HCT116 (cell line): Measurements from ENCODE around the gene SH3TC1. TPM values are rescaled to one million over a fixed set of nuclear protein-coding genes. Genes with fewer than 3 reads are reported as not detected.
A peak's percentile ranks its signal among the peaks of the same experiment; 100 is the strongest.

Experiments used
- ATAC-seq: fragments of 200-7000 bp; cut with Tn5 transposase; 2 replicates; pipeline ENCODE4 v1.9.1; 2020; ENCODE audit warnings: mild to moderate bottlenecking, moderate library complexity
- BruUV-seq: library from RNA; stranded (reverse); fragments of 400-500 nt; replicated peaks from 2 replicates; lab custom pipeline; 2021; lab: Mats Ljungman, UMichigan
- CTCF ChIA-PET: fragments of 300-600 bp; sonication (Branson Sonifier 250); formaldehyde crosslinking; loops from one replicate; lab custom pipeline; 2021; ENCODE audit warnings: antibody characterized with exemption; lab: Charles Lee
- POLR2A ChIA-PET: fragments of 300-600, 350-600 bp; sonication (Branson Sonifier 250); formaldehyde crosslinking; loops from one replicate; lab custom pipeline; 2021; ENCODE audit warnings: antibody characterized with exemption; lab: Charles Lee
- RAD21 ChIA-PET, 2 experiments: fragments of 300-600 bp; sonication (Branson Sonifier 250); formaldehyde crosslinking; loops; one replicate each; lab custom pipeline; 2023; ENCODE audit warnings: low total read pairs in 2 of 2; ENCODE audit not compliant: uncharacterized antibody in 2 of 2, unreplicated experiment in 2 of 2, low non-redundant PET in 1 of 2; lab: Charles Lee
- DNase-seq: peaks from one replicate; pipeline ENCODE4 v3.0.0-alpha.2; 2010; ENCODE audit warnings: low read depth, low spot score
- H2AFZ ChIP-seq: fragments of 200-600 bp; shearing (Covaris generic), sonication (generic); 2 replicates; pipeline ENCODE4 v1.6.1; 2017; ENCODE audit warnings: low read depth, mixed run types, mixed read lengths, antibody characterized with exemption, low read length; ENCODE audit not compliant: poor library complexity, severe bottlenecking
- H3K27ac ChIP-seq: 2 replicates; pipeline ENCODE4 v1.5.1; 2012; ENCODE audit warnings: low read depth, low read length
- H3K27me3 ChIP-seq: fragments of 200-600 bp; sonication (generic); 2 replicates; pipeline ENCODE4 v1.6.1; 2016; ENCODE audit warnings: mixed run types, low read length, mixed read lengths; ENCODE audit not compliant: insufficient read depth
- H3K36me3 ChIP-seq, 2 experiments: fragments of 200-500 bp in 1 of 2; fragments of 200-600 bp in 1 of 2; sonication (Bioruptor generic) in 1 of 2; sonication (generic) in 1 of 2; 2 replicates each; pipeline versions ENCODE4 v1.5.1 to v1.6.1; 2014 to 2016; ENCODE audit warnings: low read length in 2 of 2, inconsistent platforms in 1 of 2, mixed read lengths in 1 of 2, mixed run types in 1 of 2; ENCODE audit not compliant: insufficient read depth in 2 of 2, control insufficient read depth in 1 of 2
- H3K4me1 ChIP-seq, 2 experiments: fragments of 200-600 bp in 1 of 2; sonication (generic) in 1 of 2; 2 replicates each; pipeline versions ENCODE4 v1.5.1 to v1.6.1; 2012 to 2017; ENCODE audit warnings: low read length in 2 of 2, inconsistent platforms in 1 of 2, mild to moderate bottlenecking in 1 of 2, mixed read lengths in 1 of 2, mixed run types in 1 of 2, moderate library complexity in 1 of 2; ENCODE audit not compliant: insufficient read depth in 2 of 2, control insufficient read depth in 1 of 2
- H3K4me2 ChIP-seq: fragments of 200-600 bp; sonication (generic); 2 replicates; pipeline ENCODE4 v1.6.1; 2017; ENCODE audit warnings: mixed run types, low read length, mixed read lengths
- H3K4me3 ChIP-seq, 2 experiments: fragments of 200-600 bp in 1 of 2; sonication (generic) in 1 of 2; replicated peaks in 1 of 2; 2 replicates each; pipeline ENCODE4 v1.5.1; 2011 to 2016; ENCODE audit warnings: low read length in 2 of 2, control low read depth in 1 of 2, low read depth in 1 of 2, mild to moderate bottlenecking in 1 of 2, mixed read lengths in 1 of 2, mixed run types in 1 of 2
- H3K79me2 ChIP-seq: fragments of 200-600 bp; sonication (generic); 2 replicates; pipeline ENCODE4 v1.6.1; 2017; ENCODE audit warnings: mild to moderate bottlenecking, mixed run types, low read length, moderate library complexity, mixed read lengths; ENCODE audit not compliant: insufficient read depth
- H3K9ac ChIP-seq: fragments of 200-600 bp; sonication (generic); 2 replicates; pipeline ENCODE4 v1.6.1; 2016; ENCODE audit warnings: low read length, mixed read lengths
- H3K9me2 ChIP-seq: fragments of 200-600 bp; sonication (generic), shearing (Covaris generic); 2 replicates; pipeline ENCODE4 v1.6.1; 2017; ENCODE audit warnings: mixed run types, mild to moderate bottlenecking, moderate library complexity; ENCODE audit not compliant: insufficient read depth
- H3K9me3 ChIP-seq, 2 experiments: fragments of 200-500 bp in 1 of 2; fragments of 200-600 bp in 1 of 2; sonication (Bioruptor generic) in 1 of 2; sonication (generic) in 1 of 2; 2 replicates each; pipeline ENCODE4 v1.6.1; 2014 to 2017; ENCODE audit warnings: low read length in 2 of 2, mixed read lengths in 2 of 2, inconsistent platforms in 1 of 2, low read depth in 1 of 2, mild to moderate bottlenecking in 1 of 2, mixed run types in 1 of 2, moderate library complexity in 1 of 2; ENCODE audit not compliant: control insufficient read depth in 1 of 2, insufficient read depth in 1 of 2
- H4K20me1 ChIP-seq: fragments of 200-600 bp; sonication (generic), shearing (Covaris generic); 2 replicates; pipeline ENCODE4 v1.6.1; 2017; ENCODE audit warnings: mixed run types, mild to moderate bottlenecking, moderate library complexity; ENCODE audit not compliant: insufficient read depth
- RAD21 ChIP-seq: IDR thresholded peaks from 2 replicates; pipeline ENCODE4 v1.6.1; 2012; ENCODE audit warnings: low read depth, mild to moderate bottlenecking
- SIN3A ChIP-seq: IDR thresholded peaks from 2 replicates; pipeline ENCODE4 v1.6.1; 2012; ENCODE audit warnings: low read depth
- SRF ChIP-seq: IDR thresholded peaks from 2 replicates; pipeline ENCODE4 v1.6.1; 2012; ENCODE audit warnings: low read depth
- TCF7L2 ChIP-seq: IDR thresholded peaks from 2 replicates; pipeline ENCODE4 v1.7.0; 2011; ENCODE audit warnings: borderline replicate concordance, inconsistent platforms; ENCODE audit not compliant: insufficient read depth, insufficient read length; ENCODE audit errors: extremely low read depth
- intact Hi-C: fragments of 100-400 bp; cut with micrococcal nuclease; formaldehyde crosslinking; loops from 2 replicates; pipeline ENCODE4 v1.10.0; 2022
- total RNA-seq: library from RNA; stranded (reverse); gene quantifications from one replicate; pipeline ENCODE4 v1.2.1, GENCODE V29; 2021; ENCODE audit not compliant: unreplicated experiment
- TF ChIP-seq, protein P1 (sequence below), 3 experiments: fragments of 200-600 bp in 1 of 3; sonication (generic) in 1 of 3; IDR thresholded peaks in 2 of 3; conservative IDR thresholded peaks in 1 of 3; 2 replicates each; pipeline ENCODE4 v1.5.1; 2012 to 2017; ENCODE audit warnings: low read depth in 2 of 3, low read length in 2 of 3, antibody characterized with exemption in 1 of 3, borderline replicate concordance in 1 of 3, control low read depth in 1 of 3, mild to moderate bottlenecking in 1 of 3, mixed read lengths in 1 of 3, mixed run types in 1 of 3, moderate library complexity in 1 of 3; ENCODE audit not compliant: insufficient read depth in 1 of 3

The SH3TC1 gene
- total RNA-seq, 1 experiment from 2014 or later, result 12.5 TPM

DNA sequence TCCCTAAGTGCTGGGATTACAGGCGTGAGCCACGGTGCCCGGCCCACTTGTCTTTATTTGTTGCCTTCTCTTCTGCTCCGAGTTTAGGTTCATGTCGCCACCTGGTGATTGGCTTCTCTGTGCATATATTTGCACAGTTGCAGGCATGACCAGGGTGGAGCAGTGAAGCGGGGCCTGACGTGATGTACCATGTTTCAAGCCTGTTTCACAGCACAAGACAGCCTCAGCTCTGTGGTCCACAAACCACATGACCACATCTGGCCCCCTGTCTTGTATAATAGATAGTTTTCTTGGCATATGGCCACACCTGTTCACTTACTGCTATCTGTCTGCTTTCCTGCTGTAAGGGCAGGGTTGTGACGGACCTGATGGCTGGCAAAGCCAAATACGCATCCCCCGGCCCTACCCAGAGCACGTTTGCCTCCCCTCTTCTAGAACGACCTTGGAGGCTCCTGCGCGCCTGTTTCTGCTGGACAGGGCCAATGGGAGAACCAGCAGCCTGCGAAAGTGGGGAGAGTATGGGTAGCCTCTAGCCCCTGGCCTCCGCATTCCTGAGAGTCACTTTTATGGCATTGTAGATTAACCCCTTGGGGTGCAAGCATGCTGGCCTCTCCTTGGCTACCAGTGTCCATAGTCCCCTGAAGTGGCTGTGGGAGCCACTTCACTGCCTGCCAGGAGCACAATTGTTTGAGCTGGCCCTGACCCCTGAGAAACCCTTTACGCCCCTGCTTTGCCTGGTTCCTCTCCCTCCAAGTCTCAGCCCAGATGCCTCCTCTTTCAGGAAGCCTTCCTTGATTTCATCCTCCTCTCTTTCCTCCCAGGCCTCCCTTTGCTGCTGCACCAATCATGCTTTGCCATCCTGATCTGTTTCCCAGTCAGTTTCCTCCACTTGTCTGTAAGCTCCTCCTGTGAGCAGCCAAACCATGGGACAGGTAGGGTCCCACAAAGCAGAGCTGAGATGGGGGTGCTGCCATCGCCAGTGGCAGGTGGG, 6.0 kb upstream of the SH3TC1 start:
- Histone ChIP-seq H3K36me3 (no peaks in the 10 kb centered on the region), H3K9me2 (no peaks in the 10 kb centered on the region), H3K4me2 (no peak overlapping the region), H3K27me3 (no peaks in the 10 kb centered on the region), H4K20me1 (no peaks in the 10 kb centered on the region), H3K79me2 (no peaks in the 10 kb centered on the region), H3K9ac (no peak overlapping the region), H3K4me1 (peaks cover 20 to 59% of the 10 kb centered on the region in 2 experiments), H2AFZ (no peak overlapping the region), H3K4me3 (no peak overlapping the region), H3K9me3 (no peaks in the 10 kb centered on the region), H3K27ac (0 out of 2 replicates have a peak overlapping the region, but pooled peaks have one; percentile 6)
- CTCF ChIA-PET, result interaction anchor here (5.1 kb wide), 1 partner anchor 17 kb away, joined by 36 read pairs; no protein-coding TSS in a partner anchor
- RAD21 ChIA-PET, result interaction anchor here (1.8 to 1.9 kb wide), 1 partner anchor 16 kb away, joined by 6 to 8 read pairs; no protein-coding TSS in a partner anchor
- intact Hi-C loops, result loop anchor here (1.0 kb wide), 1 partner anchor 16 kb away; no protein-coding TSS in a partner anchor
- DNase-seq (peak; percentile 39), ATAC-seq (peak; percentile 69)
- TF ChIP-seq RAD21 (no peak), SIN3A (no peak), TCF7L2 (no peak), SRF (no peak)
- TF ChIP-seq, protein P1, sequence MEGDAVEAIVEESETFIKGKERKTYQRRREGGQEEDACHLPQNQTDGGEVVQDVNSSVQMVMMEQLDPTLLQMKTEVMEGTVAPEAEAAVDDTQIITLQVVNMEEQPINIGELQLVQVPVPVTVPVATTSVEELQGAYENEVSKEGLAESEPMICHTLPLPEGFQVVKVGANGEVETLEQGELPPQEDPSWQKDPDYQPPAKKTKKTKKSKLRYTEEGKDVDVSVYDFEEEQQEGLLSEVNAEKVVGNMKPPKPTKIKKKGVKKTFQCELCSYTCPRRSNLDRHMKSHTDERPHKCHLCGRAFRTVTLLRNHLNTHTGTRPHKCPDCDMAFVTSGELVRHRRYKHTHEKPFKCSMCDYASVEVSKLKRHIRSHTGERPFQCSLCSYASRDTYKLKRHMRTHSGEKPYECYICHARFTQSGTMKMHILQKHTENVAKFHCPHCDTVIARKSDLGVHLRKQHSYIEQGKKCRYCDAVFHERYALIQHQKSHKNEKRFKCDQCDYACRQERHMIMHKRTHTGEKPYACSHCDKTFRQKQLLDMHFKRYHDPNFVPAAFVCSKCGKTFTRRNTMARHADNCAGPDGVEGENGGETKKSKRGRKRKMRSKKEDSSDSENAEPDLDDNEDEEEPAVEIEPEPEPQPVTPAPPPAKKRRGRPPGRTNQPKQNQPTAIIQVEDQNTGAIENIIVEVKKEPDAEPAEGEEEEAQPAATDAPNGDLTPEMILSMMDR (IDR thresholded peaks at IDR 0.05 in 2 of 3, conservative IDR thresholded peaks at IDR 0.05 in 1 of 3; ENCODE audit: borderline replicate concordance in 1 of 3, insufficient read depth in 1 of 3, low read depth in 2 of 3, low read length in 2 of 3), result peak in 1 of 3 experiments; percentile 33; a peak in 2 of 6 replicates
- no TSS peak for BruUV-seq
- POLR2A ChIA-PET, result no interaction called here
